Heart left ventricle (tissue), 16 donors: ENCODE results near the gene PRH1. TPM values are rescaled to one million over a fixed set of nuclear protein-coding genes. Genes with fewer than 3 reads are reported as not detected.

ENCODE experiments used
- ATAC-seq, 4 donors: fragments of 200-7000 bp; cut with Tn5 transposase; one replicate each; pipeline ENCODE4 v1.9.1; 2020 to 2022; ENCODE audit warnings: moderate library complexity in 4 of 4, mild to moderate bottlenecking in 3 of 4, moderate number of reproducible peaks in 1 of 4
- DNase-seq, 5 donors: peaks; one replicate each; pipeline ENCODE4 v3.0.0-alpha.2; 2020
- H3K27ac ChIP-seq, 12 donors: fragments of 200-600 bp; sonication (generic) in 4 of 12; one replicate each; pipeline versions ENCODE4 v1.5.0 to v1.8.0; 2016 to 2022; ENCODE audit warnings: mild to moderate bottlenecking in 2 of 12
- H3K27me3 ChIP-seq, 9 donors: fragments of 200-600 bp; sonication (generic) in 2 of 9; one replicate each; pipeline versions ENCODE4 v1.5.1 to v1.8.0; 2016 to 2022; ENCODE audit warnings: mild to moderate bottlenecking in 3 of 9
- H3K36me3 ChIP-seq, 9 donors: fragments of 200-600 bp; sonication (generic) in 2 of 9; one replicate each; pipeline versions ENCODE4 v1.5.0 to v1.8.0; 2018 to 2022; ENCODE audit warnings: mild to moderate bottlenecking in 2 of 9
- H3K4me1 ChIP-seq, 12 donors: fragments of 200-600 bp; sonication (generic) in 4 of 12; one replicate each; pipeline versions ENCODE4 v1.5.0 to v1.8.0; 2016 to 2022; ENCODE audit warnings: mild to moderate bottlenecking in 3 of 12
- H3K4me3 ChIP-seq, 12 donors: fragments of 200-600 bp; sonication (generic) in 4 of 12; one replicate each; pipeline versions ENCODE4 v1.5.0 to v1.8.0; 2017 to 2022; ENCODE audit warnings: mild to moderate bottlenecking in 9 of 12, moderate library complexity in 4 of 12
- H3K9me3 ChIP-seq, 12 donors: fragments of 200-600 bp; sonication (generic) in 4 of 12; one replicate each; pipeline versions ENCODE4 v1.5.0 to v1.8.0; 2016 to 2022; ENCODE audit warnings: mild to moderate bottlenecking in 1 of 12
- POLR2A ChIP-seq, 2 donors: fragments of 450-650 bp; IDR thresholded peaks; one replicate each; pipeline ENCODE4 v1.6.1; 2017; ENCODE audit warnings: antibody characterized with exemption in 2 of 2, mild to moderate bottlenecking in 2 of 2, moderate library complexity in 2 of 2
- WGBS, 4 donors: extraction: QIAGEN DNeasy Blood & Tissue Kit in 2 of 4; methylation state at CpG; one replicate each; pipeline versions ENCODE4 v1.1.5 to v1.1.7; 2013 to 2018; 5-methylcytosine and 5-hydroxymethylcytosine counted together
- intact Hi-C, 10 donors: fragments of 100-400 bp; cut with DNase I; formaldehyde crosslinking; loops; one replicate each; pipeline versions ENCODE4 v1.11.1 to v1.14.2; 2022
- polyA plus RNA-seq, 2 donors: library from polyadenylated mRNA; stranded (reverse); fragments of 200-250 nt; gene quantifications; one replicate each; pipeline ENCODE4 v1.2.3, GENCODE V29; 2013
- total RNA-seq, 9 donors: library from RNA; depleted of rRNA in 2 of 9; stranded (reverse); fragments of >200 nt in 2 of 9; fragmentation: NEBNext Ultra II Directional in 3 of 9; extraction: Animal tissue kit (Norgen Biotek cat#: 25700) in 3 of 9; gene quantifications; one replicate each; pipeline versions ENCODE4 v1.1.0 to v1.2.4, GENCODE V29; 2016 to 2023
- TF ChIP-seq, protein P1 (sequence below), 12 donors: fragments of 200-600 bp; sonication (generic) in 4 of 12; IDR thresholded peaks; one replicate each; pipeline versions ENCODE4 v1.5.0 to v1.8.0; 2018 to 2022; ENCODE audit warnings: antibody characterized with exemption in 12 of 12, mild to moderate bottlenecking in 5 of 12
- donor health status: ischemic (EF 13 %, LVEDD 7.1; RV severe dilation, severe dysfunction).
- donor health status: healthy with polysubstance abuse.
- donor health status: DM: no; HTN: yes; CAD: no.
- donor health status: DM: no; HTN: no; CAD: no.
- donor health status: ischemic (EF 25% LVEDD 6.9; RV normal size, moderate dysfunction).
- donor health status: ischemic (EF 25% LVEDD 5.7; RV mildly dilated, moderate dysfunction).
- donor health status: healthy.
- donor health status: DM: yes; HTN: yes; CAD: no.
- donor health status: ischemic (EF 35%, LVEDD 5.7; RV mildly dilated, moderate dysfunction).
- donor health status: nonischemic (EF 11% LVEDD 7.7; RV severe dilation, severe dysfunction).
- donor health status: DM: yes; HTN: yes; CAD: no.
- donor health status: PGD.
- donor health status: ischemic (EF 29% LVEDD 5.4; RV normal size, mild dysfunction).
- donor health status: nonischemic (EF 23%, LVEDD 6.1; RV moderate dilation, normal function).

PRH1 gene
- total and polyA plus RNA-seq, 11 donors: 1.7 to 13.5 (median 7.5) TPM

GRCh38 chr12:10900972-10901371 is 16.9 kb upstream of the PRH1 start:
- Histone ChIP-seq H3K27ac (no peak overlapping the region), H3K36me3 (peaks cover 0 to 2% (median 0%) of the 10 kb centered on the region in 9 donors), H3K4me1 (no peaks in the 10 kb centered on the region), H3K4me3 (no peak overlapping the region), H3K9me3 (peaks cover 0 to 45% (median 33%) of the 10 kb centered on the region in 12 donors), H3K27me3 (no peaks in the 10 kb centered on the region)
- 97 to 100% (median 99%) methylated on average over 1 of the region's 1 CpG for WGBS, 4 donors
- DNase-seq (no peak), ATAC-seq (no peak)
- TF ChIP-seq POLR2A (IDR thresholded peaks at IDR 0.05): no peak
- TF ChIP-seq, protein P1, sequence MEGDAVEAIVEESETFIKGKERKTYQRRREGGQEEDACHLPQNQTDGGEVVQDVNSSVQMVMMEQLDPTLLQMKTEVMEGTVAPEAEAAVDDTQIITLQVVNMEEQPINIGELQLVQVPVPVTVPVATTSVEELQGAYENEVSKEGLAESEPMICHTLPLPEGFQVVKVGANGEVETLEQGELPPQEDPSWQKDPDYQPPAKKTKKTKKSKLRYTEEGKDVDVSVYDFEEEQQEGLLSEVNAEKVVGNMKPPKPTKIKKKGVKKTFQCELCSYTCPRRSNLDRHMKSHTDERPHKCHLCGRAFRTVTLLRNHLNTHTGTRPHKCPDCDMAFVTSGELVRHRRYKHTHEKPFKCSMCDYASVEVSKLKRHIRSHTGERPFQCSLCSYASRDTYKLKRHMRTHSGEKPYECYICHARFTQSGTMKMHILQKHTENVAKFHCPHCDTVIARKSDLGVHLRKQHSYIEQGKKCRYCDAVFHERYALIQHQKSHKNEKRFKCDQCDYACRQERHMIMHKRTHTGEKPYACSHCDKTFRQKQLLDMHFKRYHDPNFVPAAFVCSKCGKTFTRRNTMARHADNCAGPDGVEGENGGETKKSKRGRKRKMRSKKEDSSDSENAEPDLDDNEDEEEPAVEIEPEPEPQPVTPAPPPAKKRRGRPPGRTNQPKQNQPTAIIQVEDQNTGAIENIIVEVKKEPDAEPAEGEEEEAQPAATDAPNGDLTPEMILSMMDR (IDR thresholded peaks at IDR 0.05): no peak
- intact Hi-C loops: no loop called here

GRCh38 chr12:10900530-10900929 is 16.5 kb upstream of the PRH1 start:
- TF ChIP-seq POLR2A (IDR thresholded peaks at IDR 0.05): no peak
- TF ChIP-seq, protein P1 (IDR thresholded peaks at IDR 0.05): no peak
- DNase-seq: no peak
- intact Hi-C loops: no loop called here
- Histone ChIP-seq H3K36me3 (peaks cover 0 to 2% (median 0%) of the 10 kb centered on the region in 9 donors), H3K4me1 (no peaks in the 10 kb centered on the region), H3K27ac (no peak overlapping the region), H3K9me3 (peaks cover 0 to 40% (median 31%) of the 10 kb centered on the region in 12 donors), H3K4me3 (no peak overlapping the region), H3K27me3 (no peaks in the 10 kb centered on the region)
- no peak for ATAC-seq
- 95 to 100% (median 98%) methylated on average over 1 of the region's 1 CpG for WGBS, 4 donors

DNA sequence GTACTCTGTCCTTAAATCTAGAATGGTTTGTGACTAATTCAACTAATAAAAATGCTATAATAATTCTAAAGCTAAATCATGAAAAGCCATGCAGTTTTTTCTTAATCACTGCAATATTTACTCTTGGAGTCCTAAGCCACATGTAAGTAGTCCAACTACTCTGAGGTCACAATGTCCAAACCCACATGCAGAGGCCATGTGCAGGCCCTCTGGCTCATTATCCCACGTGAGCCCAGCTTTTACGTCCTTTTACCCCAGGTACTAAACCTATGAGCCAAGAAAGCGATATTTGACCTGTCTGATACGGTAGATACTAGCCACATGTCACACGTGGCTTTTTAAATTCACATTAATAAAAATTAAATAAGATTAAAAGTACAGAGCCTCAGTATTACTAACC is 12.8 kb upstream of the PRH1 start:
- H3K4me3 ChIP-seq: no peak overlapping the region
- TF ChIP-seq, protein P1 (IDR thresholded peaks at IDR 0.05): no peak
- TF ChIP-seq POLR2A (IDR thresholded peaks at IDR 0.05): no peak
- DNase-seq (no peak), ATAC-seq (no peak)
- 93 to 98% (median 97%) methylated on average over 5 of the region's 5 CpGs for WGBS, 4 donors
- H3K9me3 ChIP-seq: peaks cover 0 to 5% (median 0%) of the 10 kb centered on the region in 12 donors
- H3K27me3 ChIP-seq: no peaks in the 10 kb centered on the region
- intact Hi-C loops: no loop called here
- H3K36me3 ChIP-seq: no peaks in the 10 kb centered on the region
- no peak overlapping the region for H3K27ac ChIP-seq
- H3K4me1 ChIP-seq: no peaks in the 10 kb centered on the region

- Histone ChIP-seq H3K9me3 (no peaks in the 10 kb centered on the region), H3K27ac (no peak overlapping the region), H3K4me1 (no peaks in the 10 kb centered on the region), H3K36me3 (peaks cover 0 to 2% (median 0%) of the 10 kb centered on the region in 9 donors), H3K4me3 (no peak overlapping the region), H3K27me3 (no peaks in the 10 kb centered on the region)
- no peak for DNase-seq
- intact Hi-C loops: no loop called here
- ATAC-seq: no peak
- WGBS, 4 donors: 90 to 98% (median 97%) methylated on average over 2 of the region's 2 CpGs
- no peak for TF ChIP-seq POLR2A (IDR thresholded peaks at IDR 0.05)
- TF ChIP-seq, protein P1 (IDR thresholded peaks at IDR 0.05): no peak
Observed at GRCh38 chr12:10891937-10892336, 7.9 kb upstream of the PRH1 start.
